HCT116 (cell line): Measurements from ENCODE around the gene ANGEL1. TPM values are rescaled to one million over a fixed set of nuclear protein-coding genes. Genes with fewer than 3 reads are reported as not detected.

Source experiments
- ATAC-seq: fragments of 200-7000 bp; cut with Tn5 transposase; 2 replicates; pipeline ENCODE4 v1.9.1; 2020; ENCODE audit warnings: mild to moderate bottlenecking, moderate library complexity
- BruUV-seq: library from RNA; stranded (reverse); fragments of 400-500 nt; replicated peaks from 2 replicates; lab custom pipeline; 2021; lab: Mats Ljungman, UMichigan
- CTCF ChIA-PET: fragments of 300-600 bp; sonication (Branson Sonifier 250); formaldehyde crosslinking; loops from one replicate; lab custom pipeline; 2021; ENCODE audit warnings: antibody characterized with exemption; lab: Charles Lee
- POLR2A ChIA-PET: fragments of 300-600, 350-600 bp; sonication (Branson Sonifier 250); formaldehyde crosslinking; loops from one replicate; lab custom pipeline; 2021; ENCODE audit warnings: antibody characterized with exemption; lab: Charles Lee
- RAD21 ChIA-PET, 2 experiments: fragments of 300-600 bp; sonication (Branson Sonifier 250); formaldehyde crosslinking; loops; one replicate each; lab custom pipeline; 2023; ENCODE audit warnings: low total read pairs in 2 of 2; ENCODE audit not compliant: uncharacterized antibody in 2 of 2, unreplicated experiment in 2 of 2, low non-redundant PET in 1 of 2; lab: Charles Lee
- DNase-seq: peaks from one replicate; pipeline ENCODE4 v3.0.0-alpha.2; 2010; ENCODE audit warnings: low read depth, low spot score
- H2AFZ ChIP-seq: fragments of 200-600 bp; shearing (Covaris generic), sonication (generic); 2 replicates; pipeline ENCODE4 v1.6.1; 2017; ENCODE audit warnings: low read depth, mixed run types, mixed read lengths, antibody characterized with exemption, low read length; ENCODE audit not compliant: poor library complexity, severe bottlenecking
- H3K27ac ChIP-seq: 2 replicates; pipeline ENCODE4 v1.5.1; 2012; ENCODE audit warnings: low read depth, low read length
- H3K27me3 ChIP-seq: fragments of 200-600 bp; sonication (generic); 2 replicates; pipeline ENCODE4 v1.6.1; 2016; ENCODE audit warnings: mixed run types, low read length, mixed read lengths; ENCODE audit not compliant: insufficient read depth
- H3K36me3 ChIP-seq, 2 experiments: fragments of 200-500 bp in 1 of 2; fragments of 200-600 bp in 1 of 2; sonication (Bioruptor generic) in 1 of 2; sonication (generic) in 1 of 2; 2 replicates each; pipeline versions ENCODE4 v1.5.1 to v1.6.1; 2014 to 2016; ENCODE audit warnings: low read length in 2 of 2, inconsistent platforms in 1 of 2, mixed read lengths in 1 of 2, mixed run types in 1 of 2; ENCODE audit not compliant: insufficient read depth in 2 of 2, control insufficient read depth in 1 of 2
- H3K4me1 ChIP-seq, 2 experiments: fragments of 200-600 bp in 1 of 2; sonication (generic) in 1 of 2; 2 replicates each; pipeline versions ENCODE4 v1.5.1 to v1.6.1; 2012 to 2017; ENCODE audit warnings: low read length in 2 of 2, inconsistent platforms in 1 of 2, mild to moderate bottlenecking in 1 of 2, mixed read lengths in 1 of 2, mixed run types in 1 of 2, moderate library complexity in 1 of 2; ENCODE audit not compliant: insufficient read depth in 2 of 2, control insufficient read depth in 1 of 2
- H3K4me2 ChIP-seq: fragments of 200-600 bp; sonication (generic); 2 replicates; pipeline ENCODE4 v1.6.1; 2017; ENCODE audit warnings: mixed run types, low read length, mixed read lengths
- H3K4me3 ChIP-seq, 2 experiments: fragments of 200-600 bp in 1 of 2; sonication (generic) in 1 of 2; replicated peaks in 1 of 2; 2 replicates each; pipeline ENCODE4 v1.5.1; 2011 to 2016; ENCODE audit warnings: low read length in 2 of 2, control low read depth in 1 of 2, low read depth in 1 of 2, mild to moderate bottlenecking in 1 of 2, mixed read lengths in 1 of 2, mixed run types in 1 of 2
- H3K79me2 ChIP-seq: fragments of 200-600 bp; sonication (generic); 2 replicates; pipeline ENCODE4 v1.6.1; 2017; ENCODE audit warnings: mild to moderate bottlenecking, mixed run types, low read length, moderate library complexity, mixed read lengths; ENCODE audit not compliant: insufficient read depth
- H3K9ac ChIP-seq: fragments of 200-600 bp; sonication (generic); 2 replicates; pipeline ENCODE4 v1.6.1; 2016; ENCODE audit warnings: low read length, mixed read lengths
- H3K9me2 ChIP-seq: fragments of 200-600 bp; sonication (generic), shearing (Covaris generic); 2 replicates; pipeline ENCODE4 v1.6.1; 2017; ENCODE audit warnings: mixed run types, mild to moderate bottlenecking, moderate library complexity; ENCODE audit not compliant: insufficient read depth
- H3K9me3 ChIP-seq, 2 experiments: fragments of 200-500 bp in 1 of 2; fragments of 200-600 bp in 1 of 2; sonication (Bioruptor generic) in 1 of 2; sonication (generic) in 1 of 2; 2 replicates each; pipeline ENCODE4 v1.6.1; 2014 to 2017; ENCODE audit warnings: low read length in 2 of 2, mixed read lengths in 2 of 2, inconsistent platforms in 1 of 2, low read depth in 1 of 2, mild to moderate bottlenecking in 1 of 2, mixed run types in 1 of 2, moderate library complexity in 1 of 2; ENCODE audit not compliant: control insufficient read depth in 1 of 2, insufficient read depth in 1 of 2
- H4K20me1 ChIP-seq: fragments of 200-600 bp; sonication (generic), shearing (Covaris generic); 2 replicates; pipeline ENCODE4 v1.6.1; 2017; ENCODE audit warnings: mixed run types, mild to moderate bottlenecking, moderate library complexity; ENCODE audit not compliant: insufficient read depth
- CBX3 ChIP-seq: IDR thresholded peaks from 2 replicates; pipeline ENCODE4 v1.6.1; 2012; ENCODE audit warnings: low read depth
- CEBPB ChIP-seq: IDR thresholded peaks from 2 replicates; pipeline ENCODE4 v1.6.1; 2012; ENCODE audit warnings: low read depth
- EGR1 ChIP-seq: IDR thresholded peaks from 2 replicates; pipeline ENCODE4 v1.6.1; 2012; ENCODE audit warnings: low read depth
- ELF1 ChIP-seq: IDR thresholded peaks from 2 replicates; pipeline ENCODE4 v1.6.1; 2012; ENCODE audit warnings: low read depth, borderline replicate concordance
- EZH2phosphoT487 ChIP-seq: fragments of 200-600 bp; IDR thresholded peaks from 2 replicates; pipeline ENCODE4 v1.6.1; 2018; ENCODE audit warnings: antibody characterized with exemption, borderline replicate concordance
- POLR2AphosphoS5 ChIP-seq: IDR thresholded peaks from 2 replicates; pipeline ENCODE4 v1.6.1; 2011; ENCODE audit warnings: mild to moderate bottlenecking, low read depth, low read length, moderate library complexity
- RAD21 ChIP-seq: IDR thresholded peaks from 2 replicates; pipeline ENCODE4 v1.6.1; 2012; ENCODE audit warnings: low read depth, mild to moderate bottlenecking
- SIN3A ChIP-seq: IDR thresholded peaks from 2 replicates; pipeline ENCODE4 v1.6.1; 2012; ENCODE audit warnings: low read depth
- SP1 ChIP-seq: IDR thresholded peaks from 2 replicates; pipeline ENCODE4 v1.6.1; 2012; ENCODE audit warnings: low read depth
- SRF ChIP-seq: IDR thresholded peaks from 2 replicates; pipeline ENCODE4 v1.6.1; 2012; ENCODE audit warnings: low read depth
- TCF7L2 ChIP-seq: IDR thresholded peaks from 2 replicates; pipeline ENCODE4 v1.7.0; 2011; ENCODE audit warnings: borderline replicate concordance, inconsistent platforms; ENCODE audit not compliant: insufficient read depth, insufficient read length; ENCODE audit errors: extremely low read depth
- YY1 ChIP-seq: IDR thresholded peaks from 2 replicates; pipeline ENCODE4 v1.6.1; 2011; ENCODE audit warnings: low read length, low read depth, moderate library complexity, mild to moderate bottlenecking; ENCODE audit not compliant: insufficient replicate concordance; ENCODE audit errors: extremely low read depth
- ZNF274 ChIP-seq: fragments of 200-500 bp; sonication (Bioruptor generic); IDR thresholded peaks from 2 replicates; pipeline ENCODE4 v1.6.1; 2014; ENCODE audit warnings: mild to moderate bottlenecking, low read depth, low read length, inconsistent platforms
- intact Hi-C: fragments of 100-400 bp; cut with micrococcal nuclease; formaldehyde crosslinking; loops from 2 replicates; pipeline ENCODE4 v1.10.0; 2022
- total RNA-seq: library from RNA; stranded (reverse); gene quantifications from one replicate; pipeline ENCODE4 v1.2.1, GENCODE V29; 2021; ENCODE audit not compliant: unreplicated experiment
- TF ChIP-seq, protein P1 (sequence below): IDR thresholded peaks from 2 replicates; pipeline ENCODE4 v1.6.1; 2012; ENCODE audit warnings: low read depth
- TF ChIP-seq, protein P2 (sequence below): IDR thresholded peaks from 2 replicates; pipeline ENCODE4 v1.6.1; 2012
- TF ChIP-seq, protein P3 (sequence below): IDR thresholded peaks from 2 replicates; pipeline ENCODE4 v1.6.1; 2012
- TF ChIP-seq, protein P4 (sequence below), 3 experiments: fragments of 200-600 bp in 1 of 3; sonication (generic) in 1 of 3; IDR thresholded peaks in 2 of 3; conservative IDR thresholded peaks in 1 of 3; 2 replicates each; pipeline ENCODE4 v1.5.1; 2012 to 2017; ENCODE audit warnings: low read depth in 2 of 3, low read length in 2 of 3, antibody characterized with exemption in 1 of 3, borderline replicate concordance in 1 of 3, control low read depth in 1 of 3, mild to moderate bottlenecking in 1 of 3, mixed read lengths in 1 of 3, mixed run types in 1 of 3, moderate library complexity in 1 of 3; ENCODE audit not compliant: insufficient read depth in 1 of 3

The ANGEL1 gene
- total RNA-seq, 1 experiment from 2014 or later, result 20.6 TPM

DNA sequence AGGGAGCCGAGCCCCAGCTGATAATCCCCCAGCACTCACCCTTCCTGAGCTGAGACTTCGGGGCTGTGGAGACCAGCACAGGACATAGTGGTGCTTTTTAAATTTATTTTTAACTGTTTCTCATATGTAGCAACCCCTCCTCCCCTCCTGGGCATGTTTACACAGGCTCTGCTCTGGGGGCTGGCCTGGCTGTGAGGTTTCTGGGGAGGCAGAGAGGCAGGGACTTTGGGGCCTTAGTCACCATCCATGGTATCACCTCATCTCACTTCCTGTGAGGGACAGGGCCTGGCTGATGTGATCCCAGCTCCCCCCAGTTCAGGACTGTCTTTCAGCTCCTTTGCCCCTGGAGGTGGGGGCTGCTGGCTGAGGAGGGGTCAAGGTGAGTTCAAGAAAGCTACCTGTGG, 31.0 kb downstream of the ANGEL1 start:
- H4K20me1 ChIP-seq, result no peaks in the 10 kb centered on the region
- TF ChIP-seq TCF7L2 (no peak), EZH2phosphoT487 (no peak), EGR1 (no peak), YY1 (no peak), RAD21 (no peak), SRF (no peak), ELF1 (no peak), SP1 (no peak), ZNF274 (no peak), POLR2AphosphoS5 (no peak), SIN3A (no peak), CEBPB (no peak), CBX3 (no peak)
- TF ChIP-seq, protein P1, sequence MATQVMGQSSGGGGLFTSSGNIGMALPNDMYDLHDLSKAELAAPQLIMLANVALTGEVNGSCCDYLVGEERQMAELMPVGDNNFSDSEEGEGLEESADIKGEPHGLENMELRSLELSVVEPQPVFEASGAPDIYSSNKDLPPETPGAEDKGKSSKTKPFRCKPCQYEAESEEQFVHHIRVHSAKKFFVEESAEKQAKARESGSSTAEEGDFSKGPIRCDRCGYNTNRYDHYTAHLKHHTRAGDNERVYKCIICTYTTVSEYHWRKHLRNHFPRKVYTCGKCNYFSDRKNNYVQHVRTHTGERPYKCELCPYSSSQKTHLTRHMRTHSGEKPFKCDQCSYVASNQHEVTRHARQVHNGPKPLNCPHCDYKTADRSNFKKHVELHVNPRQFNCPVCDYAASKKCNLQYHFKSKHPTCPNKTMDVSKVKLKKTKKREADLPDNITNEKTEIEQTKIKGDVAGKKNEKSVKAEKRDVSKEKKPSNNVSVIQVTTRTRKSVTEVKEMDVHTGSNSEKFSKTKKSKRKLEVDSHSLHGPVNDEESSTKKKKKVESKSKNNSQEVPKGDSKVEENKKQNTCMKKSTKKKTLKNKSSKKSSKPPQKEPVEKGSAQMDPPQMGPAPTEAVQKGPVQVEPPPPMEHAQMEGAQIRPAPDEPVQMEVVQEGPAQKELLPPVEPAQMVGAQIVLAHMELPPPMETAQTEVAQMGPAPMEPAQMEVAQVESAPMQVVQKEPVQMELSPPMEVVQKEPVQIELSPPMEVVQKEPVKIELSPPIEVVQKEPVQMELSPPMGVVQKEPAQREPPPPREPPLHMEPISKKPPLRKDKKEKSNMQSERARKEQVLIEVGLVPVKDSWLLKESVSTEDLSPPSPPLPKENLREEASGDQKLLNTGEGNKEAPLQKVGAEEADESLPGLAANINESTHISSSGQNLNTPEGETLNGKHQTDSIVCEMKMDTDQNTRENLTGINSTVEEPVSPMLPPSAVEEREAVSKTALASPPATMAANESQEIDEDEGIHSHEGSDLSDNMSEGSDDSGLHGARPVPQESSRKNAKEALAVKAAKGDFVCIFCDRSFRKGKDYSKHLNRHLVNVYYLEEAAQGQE, result no peak
- TF ChIP-seq, protein P2, sequence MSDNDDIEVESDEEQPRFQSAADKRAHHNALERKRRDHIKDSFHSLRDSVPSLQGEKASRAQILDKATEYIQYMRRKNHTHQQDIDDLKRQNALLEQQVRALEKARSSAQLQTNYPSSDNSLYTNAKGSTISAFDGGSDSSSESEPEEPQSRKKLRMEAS, result no peak
- TF ChIP-seq, protein P3, sequence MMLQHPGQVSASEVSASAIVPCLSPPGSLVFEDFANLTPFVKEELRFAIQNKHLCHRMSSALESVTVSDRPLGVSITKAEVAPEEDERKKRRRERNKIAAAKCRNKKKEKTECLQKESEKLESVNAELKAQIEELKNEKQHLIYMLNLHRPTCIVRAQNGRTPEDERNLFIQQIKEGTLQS, result no peak
- TF ChIP-seq, protein P4, sequence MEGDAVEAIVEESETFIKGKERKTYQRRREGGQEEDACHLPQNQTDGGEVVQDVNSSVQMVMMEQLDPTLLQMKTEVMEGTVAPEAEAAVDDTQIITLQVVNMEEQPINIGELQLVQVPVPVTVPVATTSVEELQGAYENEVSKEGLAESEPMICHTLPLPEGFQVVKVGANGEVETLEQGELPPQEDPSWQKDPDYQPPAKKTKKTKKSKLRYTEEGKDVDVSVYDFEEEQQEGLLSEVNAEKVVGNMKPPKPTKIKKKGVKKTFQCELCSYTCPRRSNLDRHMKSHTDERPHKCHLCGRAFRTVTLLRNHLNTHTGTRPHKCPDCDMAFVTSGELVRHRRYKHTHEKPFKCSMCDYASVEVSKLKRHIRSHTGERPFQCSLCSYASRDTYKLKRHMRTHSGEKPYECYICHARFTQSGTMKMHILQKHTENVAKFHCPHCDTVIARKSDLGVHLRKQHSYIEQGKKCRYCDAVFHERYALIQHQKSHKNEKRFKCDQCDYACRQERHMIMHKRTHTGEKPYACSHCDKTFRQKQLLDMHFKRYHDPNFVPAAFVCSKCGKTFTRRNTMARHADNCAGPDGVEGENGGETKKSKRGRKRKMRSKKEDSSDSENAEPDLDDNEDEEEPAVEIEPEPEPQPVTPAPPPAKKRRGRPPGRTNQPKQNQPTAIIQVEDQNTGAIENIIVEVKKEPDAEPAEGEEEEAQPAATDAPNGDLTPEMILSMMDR (IDR thresholded peaks at IDR 0.05 in 2 of 3, conservative IDR thresholded peaks at IDR 0.05 in 1 of 3; ENCODE audit: borderline replicate concordance in 1 of 3, insufficient read depth in 1 of 3, low read depth in 2 of 3, low read length in 2 of 3), result no peak
- TF ChIP-seq, all 23 proteins: peak for 0
- Histone ChIP-seq H3K27ac (no peak overlapping the region), H3K9me2 (no peaks in the 10 kb centered on the region), H3K9me3 (no peaks in the 10 kb centered on the region), H3K4me2 (no peak overlapping the region), H3K79me2 (no peaks in the 10 kb centered on the region), H2AFZ (no peak overlapping the region), H3K4me3 (no peak overlapping the region), H3K36me3 (peaks cover 11% of the 10 kb centered on the region in 2 experiments; a peak in 3 of 4 replicates), H3K27me3 (no peaks in the 10 kb centered on the region), H3K9ac (no peak overlapping the region), H3K4me1 (peaks cover 0 to 2% of the 10 kb centered on the region in 2 experiments; a peak in 1 of 4 replicates)
- intact Hi-C loops, result no loop called here
- ATAC-seq (no peak), DNase-seq (no peak)
- RAD21 ChIA-PET, result no interaction called here
- CTCF ChIA-PET, result no interaction called here
- POLR2A ChIA-PET, result no interaction called here
- no TSS peak for BruUV-seq
